A673 (cell line): ENCODE data around the gene DENND1A. TPM values are rescaled to one million over a fixed set of nuclear protein-coding genes. Genes with fewer than 3 reads are reported as not detected.

Experiments
- BruUV-seq: library from RNA; stranded (reverse); fragments of 400-500 nt; replicated peaks from 2 replicates; lab custom pipeline; 2021; lab: Mats Ljungman, UMichigan
- CTCF ChIA-PET: fragments of 300-600 bp; sonication (Branson Sonifier 250); formaldehyde crosslinking; loops from one replicate; lab custom pipeline; 2022; ENCODE audit warnings: antibody characterized with exemption; lab: Charles Lee
- POLR2A ChIA-PET: fragments of 300-600 bp; sonication (Branson Sonifier 250); formaldehyde crosslinking; loops from one replicate; lab custom pipeline; 2022; ENCODE audit warnings: antibody characterized with exemption; ENCODE audit not compliant: low non-redundant PET; lab: Charles Lee
- DNase-seq: peaks from one replicate; pipeline ENCODE4 v3.0.0-alpha.2; 2015; ENCODE audit warnings: low spot score
- H3K27ac ChIP-seq: fragments of 200-600 bp; sonication (generic); 2 replicates; pipeline ENCODE4 v1.5.1; 2016; ENCODE audit warnings: mixed run types, low read depth, mild to moderate bottlenecking, mixed read lengths, antibody characterized with exemption, low read length; ENCODE audit not compliant: poor library complexity, severe bottlenecking
- H3K27me3 ChIP-seq: fragments of 200-600 bp; sonication (generic); replicated peaks from 2 replicates; pipeline ENCODE4 v1.6.1; 2017; ENCODE audit warnings: mixed run types, low read depth, mild to moderate bottlenecking, mixed read lengths, antibody characterized with exemption, low read length; ENCODE audit not compliant: insufficient read depth, poor library complexity
- H3K36me3 ChIP-seq: fragments of 200-600 bp; sonication (generic); 2 replicates; pipeline ENCODE4 v1.6.1; 2016; ENCODE audit warnings: mixed run types, mild to moderate bottlenecking, mixed read lengths, antibody characterized with exemption, low read length; ENCODE audit not compliant: insufficient read depth, poor library complexity, severe bottlenecking
- H3K4me1 ChIP-seq: fragments of 200-600 bp; sonication (generic); 2 replicates; pipeline ENCODE4 v1.6.1; 2017; ENCODE audit warnings: mixed run types, mild to moderate bottlenecking, mixed read lengths, antibody characterized with exemption, low read length; ENCODE audit not compliant: insufficient read depth, poor library complexity, severe bottlenecking
- H3K4me3 ChIP-seq: fragments of 200-600 bp; sonication (generic); 2 replicates; pipeline ENCODE4 v1.5.1; 2016; ENCODE audit warnings: low read depth, mixed run types, mild to moderate bottlenecking, mixed read lengths, low read length; ENCODE audit not compliant: poor library complexity, severe bottlenecking
- H3K9me3 ChIP-seq: fragments of 200-600 bp; sonication (generic); 2 replicates; pipeline ENCODE4 v1.6.1; 2016; ENCODE audit warnings: mixed run types, low read depth, mild to moderate bottlenecking, mixed read lengths, antibody characterized with exemption, low read length; ENCODE audit not compliant: poor library complexity, severe bottlenecking
- EZH2 ChIP-seq: fragments of 200-600 bp; sonication (generic); IDR thresholded peaks from 2 replicates; pipeline ENCODE4 v1.6.1; 2017; ENCODE audit warnings: borderline replicate concordance, low read depth, mild to moderate bottlenecking, mixed read lengths, antibody characterized with exemption, low read length; ENCODE audit not compliant: poor library complexity, severe bottlenecking
- intact Hi-C: fragments of 100-400 bp; cut with micrococcal nuclease; formaldehyde crosslinking; loops from one replicate; pipeline ENCODE4 v1.10.0; 2022; ENCODE audit not compliant: unreplicated experiment
- total RNA-seq: library from RNA; stranded (reverse); gene quantifications from 2 replicates; pipeline ENCODE4 v1.2.3, GENCODE V29; 2021
- TF ChIP-seq, protein P1 (sequence below): fragments of 300-800, 200-600 bp; sonication (generic); conservative IDR thresholded peaks from 2 replicates; pipeline ENCODE4 v1.5.1; 2017; ENCODE audit warnings: low read depth, mild to moderate bottlenecking, antibody characterized with exemption, low read length, moderate library complexity, mixed read lengths

The DENND1A gene
- total RNA-seq, 1 experiment from 2014 or later, result 12.0 TPM

DNA sequence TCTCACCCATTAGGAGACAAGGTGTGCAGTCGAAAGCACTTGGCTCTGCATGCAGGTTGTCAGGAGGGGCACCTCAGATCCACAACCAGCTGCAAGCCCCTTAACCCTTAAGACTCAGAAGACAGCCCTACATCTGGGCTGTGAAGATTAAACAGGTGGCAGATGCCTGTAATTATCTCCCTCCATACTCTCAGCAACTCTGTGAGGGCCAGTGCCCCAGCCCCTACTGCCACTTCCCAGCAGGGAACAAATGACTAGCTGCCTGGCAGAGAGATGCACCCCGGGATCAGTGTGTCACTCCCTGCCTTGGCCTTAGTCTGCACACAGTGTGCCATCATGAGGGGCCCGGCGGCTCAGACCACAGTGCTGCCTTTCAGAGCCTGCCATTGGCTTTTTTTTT is 532.0 kb downstream of the DENND1A start:
- TF ChIP-seq, protein P1, sequence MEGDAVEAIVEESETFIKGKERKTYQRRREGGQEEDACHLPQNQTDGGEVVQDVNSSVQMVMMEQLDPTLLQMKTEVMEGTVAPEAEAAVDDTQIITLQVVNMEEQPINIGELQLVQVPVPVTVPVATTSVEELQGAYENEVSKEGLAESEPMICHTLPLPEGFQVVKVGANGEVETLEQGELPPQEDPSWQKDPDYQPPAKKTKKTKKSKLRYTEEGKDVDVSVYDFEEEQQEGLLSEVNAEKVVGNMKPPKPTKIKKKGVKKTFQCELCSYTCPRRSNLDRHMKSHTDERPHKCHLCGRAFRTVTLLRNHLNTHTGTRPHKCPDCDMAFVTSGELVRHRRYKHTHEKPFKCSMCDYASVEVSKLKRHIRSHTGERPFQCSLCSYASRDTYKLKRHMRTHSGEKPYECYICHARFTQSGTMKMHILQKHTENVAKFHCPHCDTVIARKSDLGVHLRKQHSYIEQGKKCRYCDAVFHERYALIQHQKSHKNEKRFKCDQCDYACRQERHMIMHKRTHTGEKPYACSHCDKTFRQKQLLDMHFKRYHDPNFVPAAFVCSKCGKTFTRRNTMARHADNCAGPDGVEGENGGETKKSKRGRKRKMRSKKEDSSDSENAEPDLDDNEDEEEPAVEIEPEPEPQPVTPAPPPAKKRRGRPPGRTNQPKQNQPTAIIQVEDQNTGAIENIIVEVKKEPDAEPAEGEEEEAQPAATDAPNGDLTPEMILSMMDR, result no peak
- TF ChIP-seq EZH2, result no peak
- H3K27ac ChIP-seq, result no peak overlapping the region
- no peak for DNase-seq
- no TSS peak for BruUV-seq
- intact Hi-C loops, result no loop called here
- POLR2A ChIA-PET, result no interaction called here
- no peaks in the 10 kb centered on the region for H3K9me3 ChIP-seq
- H3K4me3 ChIP-seq, result no peak overlapping the region
- no peaks in the 10 kb centered on the region for H3K27me3 ChIP-seq
- CTCF ChIA-PET, result no interaction called here
- no peaks in the 10 kb centered on the region for H3K4me1 ChIP-seq
- H3K36me3 ChIP-seq, result no peaks in the 10 kb centered on the region

DNA sequence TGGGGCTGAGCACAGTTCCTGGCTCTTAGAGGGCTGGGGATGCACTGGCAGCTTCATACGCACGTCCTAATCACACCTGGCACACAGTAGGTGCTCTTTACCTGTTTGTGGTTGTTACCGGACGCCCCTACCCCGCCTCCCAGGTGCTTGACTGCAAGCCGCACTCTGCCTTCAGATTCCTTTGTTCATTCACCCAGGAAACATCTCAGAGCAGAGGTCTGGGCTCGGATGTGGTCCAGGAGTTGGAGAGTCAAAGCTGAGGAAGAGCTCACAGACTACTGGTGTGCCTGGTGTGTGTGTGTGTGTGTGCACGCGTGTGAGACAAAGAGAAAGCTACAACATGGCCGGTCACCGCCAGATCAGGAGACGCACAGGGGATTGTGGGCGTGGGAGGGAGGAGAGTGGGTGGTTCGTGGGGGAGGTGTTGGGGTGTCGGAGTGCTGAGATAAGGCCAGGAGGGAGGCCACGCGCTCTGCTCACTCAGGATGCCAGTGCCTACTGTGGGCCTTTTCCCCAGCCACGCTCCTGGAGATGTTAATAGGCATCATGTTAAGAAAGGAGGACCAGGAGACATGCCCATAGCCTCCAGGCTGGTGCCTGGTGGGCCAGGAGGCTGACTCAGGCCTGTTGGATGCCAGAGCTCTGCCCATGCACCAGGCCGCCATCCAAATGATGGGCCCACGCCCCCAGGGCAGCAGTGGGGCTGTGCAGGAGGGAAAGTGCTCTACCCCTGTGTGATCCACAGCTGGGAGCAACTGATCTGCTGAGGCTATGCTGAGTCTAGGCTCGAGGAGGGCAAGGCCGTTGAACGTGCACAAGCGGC is 534.0 kb downstream of the DENND1A start:
- H3K27ac ChIP-seq, result no peak overlapping the region
- ChIA-PET CTCF (interaction anchor here (0.6 kb wide), 1 partner anchor 9 kb away, joined by 4 read pairs; no protein-coding TSS in a partner anchor), POLR2A (no interaction called here)
- no peak for DNase-seq
- H3K36me3 ChIP-seq, result no peaks in the 10 kb centered on the region
- intact Hi-C loops, result no loop called here
- H3K27me3 ChIP-seq, result no peaks in the 10 kb centered on the region
- TF ChIP-seq, protein P1, result no peak
- TF ChIP-seq EZH2, result no peak
- no peak overlapping the region for H3K4me3 ChIP-seq
- H3K9me3 ChIP-seq, result no peaks in the 10 kb centered on the region
- no peaks in the 10 kb centered on the region for H3K4me1 ChIP-seq
- no TSS peak for BruUV-seq

DNA sequence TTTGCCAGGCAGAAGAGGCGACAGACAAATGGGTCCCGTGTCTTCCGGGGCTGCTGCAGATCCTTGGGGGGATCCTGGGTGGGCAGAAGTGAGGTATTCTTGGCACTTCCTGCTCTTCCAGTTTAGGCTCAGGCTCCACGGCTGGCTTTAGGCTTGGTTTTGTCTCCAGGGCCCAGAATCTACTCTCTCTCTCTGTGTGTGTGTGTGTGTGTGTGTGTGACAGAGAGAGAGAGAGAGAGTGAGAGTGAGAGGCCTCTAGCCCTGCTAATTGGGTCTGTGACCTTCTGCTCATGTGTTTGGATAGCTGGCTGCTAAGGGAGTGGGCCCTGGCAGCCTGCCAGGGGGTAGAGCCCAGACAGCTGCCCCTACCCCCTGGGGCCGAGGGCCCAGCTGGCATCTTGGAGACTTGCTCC is 534.6 kb downstream of the DENND1A start:
- no peaks in the 10 kb centered on the region for H3K9me3 ChIP-seq
- H3K4me3 ChIP-seq, result no peak overlapping the region
- ChIA-PET CTCF (interaction anchor here (0.6 kb wide), 1 partner anchor 9 kb away, joined by 4 read pairs; no protein-coding TSS in a partner anchor), POLR2A (no interaction called here)
- BruUV-seq, result no TSS peak
- H3K27ac ChIP-seq, result no peak overlapping the region
- no peak for TF ChIP-seq EZH2
- TF ChIP-seq, protein P1, result no peak
- H3K36me3 ChIP-seq, result no peaks in the 10 kb centered on the region
- H3K27me3 ChIP-seq, result no peaks in the 10 kb centered on the region
- no peaks in the 10 kb centered on the region for H3K4me1 ChIP-seq
- intact Hi-C loops, result no loop called here
- DNase-seq, result peak; percentile 11
